ENCODE measurements around the gene CCR9. TPM values are rescaled to one million over a fixed set of nuclear protein-coding genes. Genes with fewer than 3 reads are reported as not detected.

Gene CCR9
- total RNA-seq, 1 experiment from 2014 or later, result not detected

GRCh38 chr3:45895686-45896468 lies 9.5 kb downstream of the CCR9 start:
- DNase-seq (ENCODE audit: low spot score), result peak; percentile 4
- no peaks in the 10 kb centered on the region for H3K4me1 ChIP-seq (ENCODE audit: insufficient read depth, low read length, poor library complexity, severe bottlenecking)
- no peak overlapping the region for H3K4me3 ChIP-seq (ENCODE audit: low read depth, low read length, poor library complexity, severe bottlenecking)
- H3K27me3 ChIP-seq (replicated peaks; ENCODE audit: insufficient read depth, low read depth, low read length, poor library complexity), result no peaks in the 10 kb centered on the region
- H3K9me3 ChIP-seq (ENCODE audit: low read depth, low read length, poor library complexity, severe bottlenecking), result no peaks in the 10 kb centered on the region
- H3K27ac ChIP-seq (ENCODE audit: low read depth, low read length, poor library complexity, severe bottlenecking), result no peak overlapping the region
- ChIA-PET POLR2A (ENCODE audit: low non-redundant PET) (no interaction called here), CTCF (no interaction called here)
- BruUV-seq (replicated peaks), result no TSS peak
- intact Hi-C loops (cut with micrococcal nuclease; ENCODE audit: unreplicated experiment), result no loop called here
- TF ChIP-seq CTCF (conservative IDR thresholded peaks at IDR 0.05; ENCODE audit: low read depth, low read length) (no peak), EZH2 (IDR thresholded peaks at IDR 0.05; ENCODE audit: borderline replicate concordance, low read depth, low read length, poor library complexity, severe bottlenecking) (no peak)
- no peaks in the 10 kb centered on the region for H3K36me3 ChIP-seq (ENCODE audit: insufficient read depth, low read length, poor library complexity, severe bottlenecking)

GRCh38 chr3:45896956-45897355 lies 10.6 kb downstream of the CCR9 start:
- no TSS peak for BruUV-seq (replicated peaks)

GRCh38 chr3:45904931-45905330 lies 18.6 kb downstream of the CCR9 start:
- no peak for TF ChIP-seq CTCF (conservative IDR thresholded peaks at IDR 0.05; ENCODE audit: low read depth, low read length)
- no peak for TF ChIP-seq EZH2 (IDR thresholded peaks at IDR 0.05; ENCODE audit: borderline replicate concordance, low read depth, low read length, poor library complexity, severe bottlenecking)
- Histone ChIP-seq H3K27ac (ENCODE audit: low read depth, low read length, poor library complexity, severe bottlenecking) (no peak overlapping the region), H3K36me3 (ENCODE audit: insufficient read depth, low read length, poor library complexity, severe bottlenecking) (no peaks in the 10 kb centered on the region), H3K9me3 (ENCODE audit: low read depth, low read length, poor library complexity, severe bottlenecking) (no peaks in the 10 kb centered on the region), H3K4me1 (ENCODE audit: insufficient read depth, low read length, poor library complexity, severe bottlenecking) (no peaks in the 10 kb centered on the region), H3K27me3 (replicated peaks; ENCODE audit: insufficient read depth, low read depth, low read length, poor library complexity) (no peaks in the 10 kb centered on the region), H3K4me3 (ENCODE audit: low read depth, low read length, poor library complexity, severe bottlenecking) (no peak overlapping the region)
- POLR2A ChIA-PET (ENCODE audit: low non-redundant PET), result no interaction called here
- intact Hi-C loops (cut with micrococcal nuclease; ENCODE audit: unreplicated experiment), result no loop called here
- CTCF ChIA-PET, result no interaction called here
- no TSS peak for BruUV-seq (replicated peaks)
- no peak for DNase-seq (ENCODE audit: low spot score)

More at GRCh38 chr3:45896956-45897355, 10.6 kb downstream of the CCR9 start:
- no peak for TF ChIP-seq EZH2 (IDR thresholded peaks at IDR 0.05; ENCODE audit: borderline replicate concordance, low read depth, low read length, poor library complexity, severe bottlenecking)
- no peak for TF ChIP-seq CTCF (conservative IDR thresholded peaks at IDR 0.05; ENCODE audit: low read depth, low read length)
- H3K4me1 ChIP-seq (ENCODE audit: insufficient read depth, low read length, poor library complexity, severe bottlenecking), result no peaks in the 10 kb centered on the region
- CTCF ChIA-PET, result no interaction called here
- intact Hi-C loops (cut with micrococcal nuclease; ENCODE audit: unreplicated experiment), result no loop called here
- no peak overlapping the region for H3K4me3 ChIP-seq (ENCODE audit: low read depth, low read length, poor library complexity, severe bottlenecking)
- no peak overlapping the region for H3K27ac ChIP-seq (ENCODE audit: low read depth, low read length, poor library complexity, severe bottlenecking)
- no peaks in the 10 kb centered on the region for H3K27me3 ChIP-seq (replicated peaks; ENCODE audit: insufficient read depth, low read depth, low read length, poor library complexity)
- DNase-seq (ENCODE audit: low spot score), result no peak
- POLR2A ChIA-PET (ENCODE audit: low non-redundant PET), result no interaction called here
- no peaks in the 10 kb centered on the region for H3K9me3 ChIP-seq (ENCODE audit: low read depth, low read length, poor library complexity, severe bottlenecking)
- no peaks in the 10 kb centered on the region for H3K36me3 ChIP-seq (ENCODE audit: insufficient read depth, low read length, poor library complexity, severe bottlenecking)

Measured in A673 (cell line).